Dermis microvascular lymphatic vessel endothelial cell (primary cell): ENCODE results near the gene SH3GLB2. TPM values are rescaled to one million over a fixed set of nuclear protein-coding genes. Genes with fewer than 3 reads are reported as not detected.
A peak's percentile ranks its signal among the peaks of the same experiment; 100 is the strongest.

Source experiments
- DNase-seq, 2 donors: peaks; one replicate each; pipeline versions ENCODE4 v3.0.0 to v3.0.0-alpha.2; 2010; ENCODE audit warnings: low read depth in 2 of 2
- total RNA-seq: library from RNA; depleted of rRNA; stranded (reverse); fragments of >200 nt; gene quantifications from 2 replicates; pipeline ENCODE4 v1.2.1, GENCODE V29; 2014

SH3GLB2 gene
- total RNA-seq = 23.2 and 30.6 TPM in 2 replicates

- DNase-seq = peak; percentile 89 to 97
These were observed at the start of gene SH3GLB2 for GRCh38 chr9:129028192-129028966. SH3GLB2 (minus strand) TSS chr9:129028331; CDS start chr9:129028154, 177 bp downstream.

- no peak for DNase-seq
These were observed 49.1 kb upstream of the SH3GLB2 start for GRCh38 chr9:129077236-129077635.

- DNase-seq = no peak
These were observed 48.5 kb upstream of the SH3GLB2 start for GRCh38 chr9:129076640-129077037.

DNA sequence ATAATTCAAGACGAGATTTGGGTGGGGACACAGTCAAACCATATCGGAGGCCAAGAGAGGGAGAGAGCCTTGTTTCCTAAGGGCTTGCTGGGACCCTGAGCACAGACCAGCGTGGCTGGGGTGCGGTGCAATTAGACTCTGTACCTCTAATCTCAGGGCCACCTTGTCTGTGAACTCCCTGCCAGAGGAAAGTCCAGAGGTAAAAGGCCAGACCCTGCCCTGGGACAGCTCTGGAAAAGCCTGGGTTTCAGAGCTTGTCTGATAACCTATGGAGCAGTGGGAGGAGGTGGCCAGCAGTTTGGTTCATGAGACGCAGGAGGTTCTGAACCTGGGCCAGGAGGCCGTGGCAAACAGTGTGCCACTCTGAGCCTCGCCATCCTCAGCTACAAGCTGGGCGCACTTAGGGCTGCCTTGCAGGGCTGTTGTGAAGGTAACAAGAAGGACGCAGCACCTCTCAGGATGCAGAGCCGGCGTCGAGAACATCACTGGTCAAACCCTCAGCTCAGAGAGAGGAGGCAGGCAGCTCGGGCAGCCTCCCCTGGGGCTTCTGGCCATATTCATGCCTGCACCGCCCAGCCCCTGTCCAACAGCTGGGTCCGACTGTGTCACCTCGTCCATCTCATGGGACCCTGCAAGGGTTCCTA is 48.0 kb upstream of the SH3GLB2 start:
- no peak for DNase-seq

GRCh38 chr9:129074106-129074505 is 46.0 kb upstream of the SH3GLB2 start:
- no peak for DNase-seq

DNA sequence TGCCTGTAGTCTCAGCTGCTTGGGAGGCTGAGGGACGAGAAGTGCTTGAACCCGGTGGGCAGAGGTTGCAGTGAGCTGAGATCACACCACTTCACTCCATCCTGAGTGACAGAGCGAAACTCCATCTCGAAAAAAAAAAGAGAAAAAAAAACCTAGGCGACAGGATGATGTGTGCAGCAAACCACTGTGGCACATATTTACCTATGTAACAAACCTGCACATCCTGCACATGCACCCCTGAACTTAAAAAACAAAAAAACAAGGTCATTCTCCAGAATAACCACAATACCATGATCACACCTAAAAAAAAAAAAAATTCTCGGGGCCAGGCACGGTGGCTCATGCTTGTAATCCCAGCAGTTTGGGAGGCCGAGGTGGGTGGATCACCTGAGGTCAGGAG is 45.3 kb upstream of the SH3GLB2 start:
- DNase-seq = no peak

DNA sequence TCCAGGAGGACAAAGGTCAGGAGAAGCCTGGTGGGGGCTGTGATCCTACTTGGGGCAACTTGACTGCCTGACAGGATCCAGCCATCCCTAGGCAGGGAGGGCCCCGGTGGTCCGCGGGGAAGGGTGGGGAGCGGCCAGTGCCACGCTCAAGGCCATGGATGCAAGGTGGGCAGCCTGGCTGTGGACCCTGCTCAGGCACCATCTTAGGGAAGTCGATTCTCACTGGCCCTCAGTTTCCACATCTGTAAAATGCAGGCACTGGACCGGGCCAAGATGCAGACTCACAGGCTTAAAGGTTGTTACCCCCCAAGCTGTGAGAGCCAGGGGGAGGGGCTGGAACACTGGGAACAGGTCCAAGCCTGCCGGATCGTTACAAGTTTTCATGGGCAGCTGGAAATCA is 44.0 kb upstream of the SH3GLB2 start:
- DNase-seq = no peak

DNA sequence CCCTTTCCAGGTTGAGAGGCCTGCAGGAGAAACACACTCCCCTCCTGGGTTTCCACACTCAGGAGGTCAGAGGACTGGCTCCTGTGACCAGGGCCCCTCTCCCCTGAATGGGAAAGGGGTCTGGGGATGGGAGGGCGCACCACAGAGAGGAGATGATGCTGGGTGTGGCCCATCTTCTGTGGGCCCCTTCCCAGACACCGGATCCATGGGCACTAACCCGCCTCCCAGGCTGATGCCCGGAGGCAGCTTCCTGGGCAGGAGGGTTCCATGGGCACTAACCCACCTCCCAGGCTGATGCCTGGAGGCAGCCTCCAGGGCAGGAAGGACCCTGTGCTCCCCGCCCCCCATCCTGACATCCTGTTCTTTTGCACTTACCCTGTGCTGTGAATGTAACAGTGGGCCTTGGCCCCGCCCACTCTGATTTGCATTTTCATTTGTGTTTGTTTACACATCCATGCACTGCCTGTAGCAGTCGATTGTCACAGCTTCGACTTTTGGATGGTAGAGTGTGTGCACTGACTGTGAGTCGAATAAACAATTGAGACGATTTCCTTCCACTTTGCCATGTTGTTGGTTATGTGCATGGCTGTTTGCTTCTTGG is 43.5 kb upstream of the SH3GLB2 start:
- DNase-seq = no peak

DNA sequence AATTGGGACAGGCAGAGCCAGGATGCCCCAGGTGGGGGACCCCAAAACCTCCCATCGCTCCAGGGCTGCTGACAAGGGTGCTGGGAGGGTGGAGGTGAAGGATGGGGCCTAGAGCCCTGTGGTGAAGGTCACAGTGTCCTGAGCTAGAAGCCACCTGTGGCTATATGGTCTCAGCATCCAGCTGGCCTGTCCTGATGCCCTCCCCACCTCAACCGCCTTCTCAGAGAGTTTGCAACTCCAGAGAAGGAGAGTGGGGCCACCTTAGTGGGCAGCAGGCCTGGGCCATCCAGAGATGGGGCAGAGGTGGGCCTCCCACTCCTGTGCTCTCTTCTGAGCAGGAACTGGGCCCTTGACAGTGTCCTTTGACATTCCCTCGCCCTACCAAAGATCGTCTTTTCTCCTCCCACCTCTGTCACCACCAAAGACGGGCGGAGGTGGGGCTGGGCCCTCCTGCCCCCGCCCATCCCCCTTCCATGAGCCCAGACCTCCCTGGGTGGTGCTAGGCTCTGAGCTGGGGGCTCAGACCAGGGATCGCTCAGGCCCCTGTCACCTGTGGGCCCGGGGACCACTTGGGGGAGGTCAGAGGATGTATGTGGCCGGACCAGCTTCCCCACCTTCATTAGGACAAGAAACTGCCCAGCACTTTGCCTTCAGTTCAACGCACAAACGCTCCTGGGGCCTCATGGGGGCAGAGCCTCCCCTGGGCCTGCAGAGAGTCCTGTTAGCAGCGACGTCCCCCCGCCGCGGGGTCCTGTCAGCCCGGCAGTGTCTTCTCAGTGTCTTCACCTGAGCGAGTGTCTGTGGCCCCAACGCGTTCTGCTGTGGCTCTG is 42.8 kb upstream of the SH3GLB2 start:
- no peak for DNase-seq

GRCh38 chr9:129069862-129070641 is 41.9 kb upstream of the SH3GLB2 start:
- no peak for DNase-seq

DNA sequence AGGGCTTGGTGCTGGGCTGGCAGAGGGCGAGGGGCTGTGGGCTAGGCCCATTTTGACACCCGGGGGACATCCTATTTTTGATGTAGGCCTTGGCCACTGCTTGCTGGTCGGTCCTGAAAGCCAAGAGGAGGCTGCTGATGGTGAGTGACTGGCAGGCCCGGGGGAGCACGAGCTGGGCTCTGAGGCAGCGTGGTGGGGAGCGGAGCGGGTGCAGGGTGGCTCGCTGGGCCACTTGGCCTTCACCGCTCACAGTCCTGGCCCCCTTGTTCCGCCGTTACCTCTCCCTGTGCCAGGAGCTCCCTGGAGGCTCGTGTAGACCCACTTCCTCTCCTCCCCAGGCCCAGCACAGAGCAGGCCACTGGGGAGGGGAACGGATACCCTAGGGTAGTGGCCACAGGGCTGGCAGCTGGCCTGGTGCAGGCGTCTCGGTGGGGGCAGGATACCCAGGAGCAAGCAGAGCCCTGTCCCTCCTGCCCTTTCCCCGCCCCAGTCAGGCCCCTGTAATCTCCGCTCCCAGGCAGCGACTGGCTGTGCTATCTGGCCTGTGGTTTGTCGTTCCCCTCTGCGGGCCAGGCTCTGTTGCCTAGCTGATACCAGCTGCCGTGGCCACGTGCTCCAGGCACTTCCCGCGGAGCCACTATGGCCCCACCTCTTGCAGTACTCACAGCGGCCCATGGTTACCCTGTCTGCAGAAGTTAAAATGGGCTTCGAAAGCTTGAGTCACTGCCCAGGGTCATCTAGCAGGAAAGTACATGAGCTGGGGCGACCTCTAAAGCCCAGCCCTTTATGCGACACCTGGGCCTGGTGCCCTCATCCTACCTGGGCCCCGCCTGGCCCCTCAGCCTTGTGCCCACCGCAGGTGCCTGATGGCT is 41.1 kb upstream of the SH3GLB2 start:
- no peak for DNase-seq

DNA sequence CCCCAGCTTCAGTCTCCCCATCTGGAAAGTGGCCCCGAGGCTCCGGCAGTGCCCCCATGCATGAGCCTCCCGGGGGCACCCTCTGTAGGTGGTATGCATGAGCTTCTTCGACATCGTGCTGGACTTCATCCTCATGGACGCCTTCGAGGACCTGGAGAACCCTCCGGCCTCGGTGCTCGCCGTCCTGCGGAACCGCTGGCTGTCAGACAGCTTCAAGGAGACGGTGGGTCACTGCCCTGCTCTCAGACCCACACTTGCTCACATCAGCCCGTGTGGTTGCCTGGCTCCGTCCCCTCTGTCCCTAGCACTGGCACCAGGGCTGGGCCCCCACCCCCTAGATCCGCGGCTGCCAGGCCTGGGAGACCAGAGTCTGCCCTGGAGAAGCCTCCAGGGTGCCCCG is 40.0 kb upstream of the SH3GLB2 start:
- no peak for DNase-seq

GRCh38 chr9:129064499-129064908 is 36.4 kb upstream of the SH3GLB2 start:
- DNase-seq = no peak

DNA sequence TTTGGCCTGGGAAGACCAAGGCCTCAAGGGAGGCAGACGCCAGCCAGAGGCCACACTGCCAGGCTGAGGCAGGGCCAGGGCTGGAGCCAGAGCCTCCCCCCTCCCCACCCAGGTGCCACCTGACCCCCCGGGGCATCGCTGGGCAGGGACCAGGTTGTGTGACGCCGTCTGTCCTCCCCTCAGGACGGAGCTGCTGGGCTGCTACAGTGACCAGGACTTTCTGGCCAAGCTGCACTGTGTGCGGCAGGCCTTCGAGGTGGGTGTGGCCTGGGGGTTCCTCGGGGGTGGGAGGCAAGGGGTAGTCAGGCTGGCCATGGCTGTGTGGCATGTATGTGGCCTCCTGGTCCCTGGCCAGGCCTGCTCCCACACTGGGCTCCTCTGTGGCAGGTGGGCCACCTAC is 34.9 kb upstream of the SH3GLB2 start:
- DNase-seq = no peak

GRCh38 chr9:129060991-129061390 is 32.9 kb upstream of the SH3GLB2 start:
- no peak for DNase-seq

- no peak for DNase-seq
These were observed 32.0 kb upstream of the SH3GLB2 start for GRCh38 chr9:129059796-129060785.

GRCh38 chr9:129058965-129059795 is 31.0 kb upstream of the SH3GLB2 start:
- no peak for DNase-seq
